HepG2 (cell line): ENCODE data around the gene COL18A1. TPM values are rescaled to one million over a fixed set of nuclear protein-coding genes. Genes with fewer than 3 reads are reported as not detected.

Source experiments
- ADNP ChIP-seq: sonication (generic); formaldehyde crosslinking; IDR thresholded peaks from 2 replicates; pipeline ENCODE4 v1.4.0; 2020; ENCODE audit warnings: missing genetic modification reagents
- FOXJ3 ChIP-seq: sonication (generic); formaldehyde crosslinking; IDR thresholded peaks from 2 replicates; pipeline ENCODE4 v1.4.0; 2020; ENCODE audit warnings: missing genetic modification reagents, mild to moderate bottlenecking, borderline replicate concordance
- HNF1A ChIP-seq, 2 experiments: sonication (generic) in 1 of 2; formaldehyde crosslinking in 1 of 2; IDR thresholded peaks; 2 replicates each; pipeline versions ENCODE4 v1.4.0 to v1.6.1; 2016 to 2020; ENCODE audit warnings: borderline replicate concordance in 1 of 2, low read depth in 1 of 2, mild to moderate bottlenecking in 1 of 2, missing genetic modification reagents in 1 of 2
- KDM2A ChIP-seq: sonication (generic); formaldehyde crosslinking; IDR thresholded peaks from 2 replicates; pipeline ENCODE4 v1.4.0; 2020; ENCODE audit warnings: low read depth, missing genetic modification reagents, borderline replicate concordance
- KMT2A ChIP-seq: sonication (generic); formaldehyde crosslinking; IDR thresholded peaks from 2 replicates; pipeline ENCODE4 v1.4.0; 2020; ENCODE audit warnings: missing genetic modification reagents
- NR2C2 ChIP-seq: sonication (generic); formaldehyde crosslinking; IDR thresholded peaks from 2 replicates; pipeline ENCODE4 v1.4.0; 2020; ENCODE audit warnings: missing genetic modification reagents, mild to moderate bottlenecking, moderate library complexity, borderline replicate concordance
- PHF20 ChIP-seq: sonication (generic); formaldehyde crosslinking; IDR thresholded peaks from 2 replicates; pipeline ENCODE4 v1.5.0; 2020; ENCODE audit warnings: mild to moderate bottlenecking, missing genetic modification reagents
- REPIN1 ChIP-seq: sonication (generic); formaldehyde crosslinking; IDR thresholded peaks from 2 replicates; pipeline ENCODE4 v1.8.0; 2022; ENCODE audit warnings: missing genetic modification reagents, low read depth, mild to moderate bottlenecking, borderline replicate concordance
- SMC3 ChIP-seq: IDR thresholded peaks from 2 replicates; pipeline ENCODE4 v1.6.1; 2011; ENCODE audit warnings: low read length, improper control_type of control experiment
- SP1 ChIP-seq, 2 experiments: fragments of 450-650 bp in 1 of 2; sonication (generic) in 1 of 2; formaldehyde crosslinking in 1 of 2; IDR thresholded peaks; 2 replicates each; pipeline versions ENCODE4 v1.4.0 to v1.6.1; 2016 to 2020; ENCODE audit warnings: missing genetic modification reagents in 1 of 2
- ZBTB33 ChIP-seq: sonication (generic); formaldehyde crosslinking; IDR thresholded peaks from 2 replicates; pipeline ENCODE4 v1.4.0; 2020; ENCODE audit warnings: missing genetic modification reagents
- ZC3H13 ChIP-seq: sonication (generic); formaldehyde crosslinking; IDR thresholded peaks from 2 replicates; pipeline ENCODE4 v1.8.1; 2023; ENCODE audit warnings: mild to moderate bottlenecking, missing genetic modification reagents, moderate library complexity
- ZFP37 ChIP-seq: sonication (generic); formaldehyde crosslinking; IDR thresholded peaks from 2 replicates; pipeline ENCODE4 v1.4.0; 2020; ENCODE audit warnings: missing genetic modification reagents, borderline replicate concordance
- ZGPAT ChIP-seq: IDR thresholded peaks from 2 replicates; pipeline ENCODE4 v1.6.1; 2016; ENCODE audit warnings: mild to moderate bottlenecking
- ZNF205 ChIP-seq: IDR thresholded peaks from 2 replicates; pipeline ENCODE4 v1.6.1; 2018; ENCODE audit warnings: missing biosample characterization, missing genetic modification reagents
- ZNF260 ChIP-seq: sonication (generic); formaldehyde crosslinking; IDR thresholded peaks from 2 replicates; pipeline ENCODE4 v1.4.0; 2020; ENCODE audit warnings: missing genetic modification reagents, low read depth, mild to moderate bottlenecking, borderline replicate concordance
- ZNF468 ChIP-seq: sonication (generic); formaldehyde crosslinking; IDR thresholded peaks from 2 replicates; pipeline ENCODE4 v1.8.0; 2022; ENCODE audit warnings: mild to moderate bottlenecking, moderate library complexity, missing genetic modification reagents
- ZNF501 ChIP-seq: sonication (generic); formaldehyde crosslinking; IDR thresholded peaks from 2 replicates; pipeline ENCODE4 v1.5.1; 2020; ENCODE audit warnings: mild to moderate bottlenecking, moderate library complexity, missing genetic modification reagents
- ZNF709 ChIP-seq: sonication (generic); formaldehyde crosslinking; IDR thresholded peaks from 2 replicates; pipeline ENCODE4 v1.5.0; 2020; ENCODE audit warnings: mild to moderate bottlenecking, missing genetic modification reagents
- ZNF772 ChIP-seq: sonication (generic); formaldehyde crosslinking; IDR thresholded peaks from 2 replicates; pipeline ENCODE4 v1.5.0; 2020; ENCODE audit warnings: mild to moderate bottlenecking, missing genetic modification reagents
- polyA plus RNA-seq, 8 experiments: library from polyadenylated mRNA; depleted of rRNA in 3 of 8; stranded (reverse) in 7 of 8; unstranded in 1 of 8; fragments of >200 nt; fragmentation: Illumina TruSeq in 4 of 8; extraction: Trizol in 4 of 8; gene quantifications; 2 replicates each; pipeline versions ENCODE4 v1.2.1 to v1.2.3, GENCODE V29; 2011 to 2016; ENCODE audit warnings: low read depth in 4 of 8, missing spikeins in 1 of 8, mixed read lengths in 1 of 8; ENCODE audit not compliant: insufficient read depth in 1 of 8
- total RNA-seq, 5 experiments: library from RNA; depleted of rRNA; stranded (reverse); fragments of >200 nt; fragmentation: Illumina TruSeq; extraction: Trizol; gene quantifications; 2 replicates each; pipeline ENCODE4 v1.2.3, GENCODE V29; 2016; ENCODE audit warnings: low read depth in 1 of 5

Gene COL18A1
- total and polyA plus RNA-seq, 2 of the 13 experiments (the other 11 are each of a cell fraction or from before 2014, with no cell fraction given): 79.0 to 102 TPM

GRCh38 chr21:45439161-45439872 is 34.4 kb downstream of the COL18A1 start (continued):
- peak; percentile 76; the same call in 1 of the 2 replicates for TF ChIP-seq KMT2A
- no peak for TF ChIP-seq PHF20 (CRISPR knock-in tag)
- peak; percentile 75 for TF ChIP-seq ZGPAT (CRISPR knock-in tag)
- peak; percentile 32; the same call in 1 of the 2 replicates for TF ChIP-seq FOXJ3 (CRISPR knock-in tag)
- TF ChIP-seq KDM2A: peak; percentile 79; the same call in 1 of the 2 replicates
- TF ChIP-seq ZNF772 (CRISPR knock-in tag): peak; percentile 56; the same call in 1 of the 2 replicates
- TF ChIP-seq ZFP37: 0 out of 2 replicates have a peak, but pooled peaks have one; percentile 36
- TF ChIP-seq REPIN1 (CRISPR knock-in tag): peak; percentile 52; the same call in 1 of the 2 replicates
- TF ChIP-seq ZNF468 (CRISPR knock-in tag): no peak
- no peak for TF ChIP-seq ADNP (CRISPR knock-in tag)
- no peak for TF ChIP-seq SP1 (IDR thresholded peaks at IDR 0.05)
- TF ChIP-seq SP1 (CRISPR knock-in tag; IDR thresholded peaks at IDR 0.05): 0 out of 2 replicates have a peak, but pooled peaks have one; percentile 16
- TF ChIP-seq ZC3H13 (CRISPR knock-in tag): 0 out of 2 replicates have a peak, but pooled peaks have one; percentile 44
- peak; percentile 35; the same call in 1 of the 2 replicates for TF ChIP-seq NR2C2 (CRISPR knock-in tag)
- TF ChIP-seq HNF1A (IDR thresholded peaks at IDR 0.05; ENCODE audit: low read depth): no peak
- peak; percentile 52; the same call in 1 of the 2 replicates for TF ChIP-seq HNF1A (CRISPR knock-in tag; IDR thresholded peaks at IDR 0.05; ENCODE audit: borderline replicate concordance)
- TF ChIP-seq ZNF501: peak; percentile 72; the same call in 1 of the 2 replicates
- no peak for TF ChIP-seq ZNF260 (CRISPR knock-in tag)
- TF ChIP-seq ZNF205 (CRISPR knock-in tag): 0 out of 2 replicates have a peak, but pooled peaks have one; percentile 53
- peak; percentile 70; the same call in 1 of the 2 replicates for TF ChIP-seq ZBTB33 (CRISPR knock-in tag)
- 0 out of 2 replicates have a peak, but pooled peaks have one; percentile 38 for TF ChIP-seq ZNF709 (CRISPR knock-in tag)
- peak; percentile 90 for TF ChIP-seq SMC3
